Smooth muscle cell (in vitro differentiated cells): Measurements from ENCODE around the gene GLIS1. TPM values are rescaled to one million over a fixed set of nuclear protein-coding genes. Genes with fewer than 3 reads are reported as not detected.

ENCODE experiments used
- DNase-seq: peaks from one replicate; lab custom pipeline; 2025; ENCODE audit not compliant: unreplicated experiment; lab: John Stamatoyannopoulos, UW
- H2AFZ ChIP-seq: fragments of 200-600 bp; sonication (generic); 2 replicates; pipeline ENCODE4 v1.6.0; 2016; ENCODE audit warnings: antibody characterized with exemption, low read depth, mild to moderate bottlenecking
- H3F3A ChIP-seq: fragments of 200-600 bp; sonication (generic); 2 replicates; pipeline ENCODE4 v1.6.0; 2017; ENCODE audit warnings: antibody characterized with exemption, low read depth
- H3K27ac ChIP-seq: fragments of 200-600 bp; sonication (generic); 2 replicates; pipeline ENCODE4 v1.5.1; 2016; ENCODE audit warnings: low read depth, mild to moderate bottlenecking
- H3K27me3 ChIP-seq: fragments of 200-600 bp; sonication (generic); 2 replicates; pipeline ENCODE4 v1.6.1; 2016; ENCODE audit warnings: low read depth, mild to moderate bottlenecking
- H3K36me3 ChIP-seq: fragments of 200-600 bp; sonication (generic); 2 replicates; pipeline ENCODE4 v1.5.1; 2016; ENCODE audit warnings: low read depth
- H3K4me1 ChIP-seq: fragments of 200-600 bp; sonication (generic); 2 replicates; pipeline ENCODE4 v1.5.1; 2016; ENCODE audit warnings: low read depth
- H3K4me2 ChIP-seq: fragments of 200-600 bp; sonication (generic); 2 replicates; pipeline ENCODE4 v1.6.0; 2016; ENCODE audit warnings: mild to moderate bottlenecking
- H3K4me3 ChIP-seq: fragments of 200-600 bp; sonication (generic); 2 replicates; pipeline ENCODE4 v1.5.1; 2016; ENCODE audit warnings: mild to moderate bottlenecking
- H3K79me2 ChIP-seq: fragments of 200-600 bp; sonication (generic); 2 replicates; pipeline ENCODE4 v1.6.0; 2016; ENCODE audit warnings: low read depth, mild to moderate bottlenecking
- H3K9ac ChIP-seq: fragments of 200-600 bp; sonication (generic); 2 replicates; pipeline ENCODE4 v1.6.0; 2016; ENCODE audit warnings: low read depth
- H3K9me3 ChIP-seq: fragments of 200-600 bp; sonication (generic); replicated peaks from 2 replicates; pipeline ENCODE4 v1.5.1; 2016; ENCODE audit warnings: low read depth
- H4K20me1 ChIP-seq: fragments of 200-600 bp; sonication (generic); 2 replicates; pipeline ENCODE4 v1.6.0; 2016; ENCODE audit warnings: low read depth
- CTCF ChIP-seq: fragments of 200-600 bp; sonication (generic); IDR thresholded peaks from 2 replicates; pipeline ENCODE4 v1.5.1; 2017; ENCODE audit warnings: borderline replicate concordance, mild to moderate bottlenecking, antibody characterized with exemption; ENCODE audit not compliant: insufficient read depth, poor library complexity, severe bottlenecking
- WGBS: methylation state at CpG from one replicate; pipeline ENCODE4 v1.1.7; 2016; ENCODE audit warnings: low lambda C conversion rate; 5-methylcytosine and 5-hydroxymethylcytosine counted together
- polyA plus RNA-seq: library from polyadenylated mRNA; unstranded; fragments of >200 nt; fragmentation: Nextera tagmentation; extraction: Ambion mirVana; gene quantifications from 2 replicates; pipeline ENCODE4 v1.2.1, GENCODE V29; 2016
- total RNA-seq: library from RNA; depleted of rRNA; stranded (reverse); fragments of >200 nt; gene quantifications from 2 replicates; pipeline ENCODE4 v1.2.3, GENCODE V29; 2014

GLIS1 gene
- total and polyA plus RNA-seq, 2 experiments from 2014 or later: 0.36 to 4.9 TPM

GRCh38 chr1:53642607-53643006 is 96.4 kb downstream of the GLIS1 start:
- Histone ChIP-seq H3K4me3 (no peak overlapping the region), H3K4me2 (no peak overlapping the region), H3K4me1 (no peaks in the 10 kb centered on the region), H2AFZ (no peak overlapping the region), H3K9ac (no peak overlapping the region), H4K20me1 (no peaks in the 10 kb centered on the region), H3K9me3 (no peaks in the 10 kb centered on the region), H3K79me2 (no peaks in the 10 kb centered on the region), H3K27me3 (no peaks in the 10 kb centered on the region), H3K36me3 (no peaks in the 10 kb centered on the region), H3F3A (no peaks in the 10 kb centered on the region), H3K27ac (no peak overlapping the region)
- 71% methylated on average over 6 of the region's 6 CpGs for WGBS
- DNase-seq: no peak
- TF ChIP-seq CTCF: no peak

DNA sequence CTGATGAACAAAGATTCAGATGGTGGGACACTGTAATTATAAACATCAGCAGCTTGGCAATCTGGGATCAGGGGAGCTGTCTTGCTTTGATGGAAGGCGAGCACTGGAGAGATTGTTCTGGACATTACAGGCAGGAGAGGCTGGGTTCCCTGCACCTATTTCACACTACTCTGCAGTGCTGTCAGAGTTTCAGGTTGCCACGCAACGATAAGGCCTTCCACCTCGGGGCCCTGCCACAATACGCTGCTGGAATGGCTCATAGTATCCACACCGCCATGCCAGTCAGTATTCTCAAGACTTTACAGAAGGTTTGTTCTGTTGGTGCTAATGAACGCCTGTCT is 96.8 kb downstream of the GLIS1 start:
- WGBS: 81% methylated on average over 7 of the region's 7 CpGs
- Histone ChIP-seq H4K20me1 (no peaks in the 10 kb centered on the region), H3K79me2 (no peaks in the 10 kb centered on the region), H3F3A (no peaks in the 10 kb centered on the region), H3K4me1 (no peaks in the 10 kb centered on the region), H3K9me3 (no peaks in the 10 kb centered on the region), H3K4me3 (no peak overlapping the region), H3K27ac (no peak overlapping the region), H3K9ac (no peak overlapping the region), H3K4me2 (no peak overlapping the region), H3K27me3 (no peaks in the 10 kb centered on the region), H3K36me3 (no peaks in the 10 kb centered on the region), H2AFZ (no peak overlapping the region)
- no peak for DNase-seq
- no peak for TF ChIP-seq CTCF

GRCh38 chr1:53641481-53642214 is 97.3 kb downstream of the GLIS1 start:
- Histone ChIP-seq H3K4me1 (no peaks in the 10 kb centered on the region), H3K27ac (no peak overlapping the region), H4K20me1 (no peaks in the 10 kb centered on the region), H3K79me2 (no peaks in the 10 kb centered on the region), H3F3A (no peaks in the 10 kb centered on the region), H3K4me2 (no peak overlapping the region), H3K27me3 (no peaks in the 10 kb centered on the region), H3K36me3 (no peaks in the 10 kb centered on the region), H2AFZ (no peak overlapping the region), H3K9ac (no peak overlapping the region), H3K4me3 (no peak overlapping the region), H3K9me3 (no peaks in the 10 kb centered on the region)
- no peak for TF ChIP-seq CTCF
- WGBS: 91% methylated on average over 9 of the region's 9 CpGs
- no peak for DNase-seq

DNA sequence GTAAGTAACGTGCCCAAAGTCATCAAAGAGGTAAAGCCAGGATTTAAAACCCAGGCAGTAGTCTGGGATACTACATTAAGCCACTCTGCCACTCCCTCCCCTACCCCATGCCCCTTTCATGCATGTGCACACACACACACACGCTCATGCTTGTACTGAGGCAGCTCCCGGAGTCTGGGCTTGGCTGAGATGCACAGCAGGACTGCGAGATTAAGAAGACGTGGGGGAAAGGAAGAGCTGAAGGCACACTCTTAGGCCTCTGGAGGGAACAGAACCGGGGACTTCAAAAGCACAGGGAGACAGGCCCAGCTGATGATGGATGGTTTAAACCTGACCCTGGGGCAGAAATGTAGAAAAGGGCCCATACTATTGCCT is 98.3 kb downstream of the GLIS1 start:
- H3K4me1 ChIP-seq: no peaks in the 10 kb centered on the region
- H4K20me1 ChIP-seq: no peaks in the 10 kb centered on the region
- no peak overlapping the region for H3K9ac ChIP-seq
- 64% methylated on average over 6 of the region's 6 CpGs for WGBS
- TF ChIP-seq CTCF: no peak
- no peaks in the 10 kb centered on the region for H3K36me3 ChIP-seq
- H3F3A ChIP-seq: no peaks in the 10 kb centered on the region
- no peaks in the 10 kb centered on the region for H3K27me3 ChIP-seq
- no peak overlapping the region for H3K4me3 ChIP-seq
- no peak overlapping the region for H3K4me2 ChIP-seq
- DNase-seq: no peak
- no peaks in the 10 kb centered on the region for H3K9me3 ChIP-seq
- no peak overlapping the region for H2AFZ ChIP-seq
- H3K27ac ChIP-seq: no peak overlapping the region
- no peaks in the 10 kb centered on the region for H3K79me2 ChIP-seq
